HG03103 (cell line): ENCODE results near the gene RNF111.
"Not testable (repeated sequence)": the region's sequence is repeated elsewhere in the genome, so short reads cannot be mapped to it uniquely, and the experiment has no call there.

Experiments
- ATAC-seq: cut with Tn5 transposase; IDR thresholded peaks from one replicate; pipeline ENCODE4 v1.9.1; 2021; ENCODE audit warnings: low read depth; ENCODE audit not compliant: unreplicated experiment

Gene RNF111

DNA sequence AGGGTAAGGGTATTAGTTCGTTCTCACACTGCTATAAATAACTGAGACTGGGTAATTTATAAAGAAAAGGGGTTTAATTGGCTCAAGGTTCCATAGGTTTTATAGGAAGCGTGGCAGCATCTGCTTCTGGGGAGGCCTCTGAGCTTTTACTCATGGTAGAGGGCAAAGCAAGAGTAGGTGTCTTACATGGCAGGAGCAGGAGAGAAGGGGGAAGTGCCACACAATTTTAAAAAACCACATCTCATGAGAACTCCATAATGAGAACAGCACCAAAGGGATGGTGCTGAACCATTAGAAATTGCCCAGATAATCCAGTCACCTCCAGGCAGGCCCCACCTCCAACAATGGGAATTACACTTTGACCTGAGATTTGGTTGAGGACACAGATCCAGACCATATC lies 12.2 kb downstream of the RNF111 start:
- no peak for ATAC-seq

DNA sequence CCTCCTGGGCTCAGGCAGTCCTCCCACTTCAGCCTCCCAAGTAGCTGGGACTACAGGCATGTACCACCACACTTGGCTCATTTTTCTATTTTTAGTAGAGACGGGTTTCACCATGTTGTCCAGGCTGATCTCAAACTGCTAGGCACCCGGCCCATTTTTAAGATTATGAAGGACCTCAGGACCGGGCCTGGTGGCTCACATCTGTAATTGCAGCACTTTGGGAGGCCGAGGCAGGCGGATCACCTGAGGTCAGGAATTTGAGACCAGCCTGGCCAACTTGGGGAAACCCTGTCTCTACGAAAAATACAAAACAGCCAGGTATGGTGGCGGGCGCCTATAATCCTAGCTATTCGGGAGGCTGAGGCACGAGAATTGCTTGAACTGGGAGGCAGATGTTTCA lies 12.8 kb downstream of the RNF111 start:
- not testable (repeated sequence) for ATAC-seq

DNA sequence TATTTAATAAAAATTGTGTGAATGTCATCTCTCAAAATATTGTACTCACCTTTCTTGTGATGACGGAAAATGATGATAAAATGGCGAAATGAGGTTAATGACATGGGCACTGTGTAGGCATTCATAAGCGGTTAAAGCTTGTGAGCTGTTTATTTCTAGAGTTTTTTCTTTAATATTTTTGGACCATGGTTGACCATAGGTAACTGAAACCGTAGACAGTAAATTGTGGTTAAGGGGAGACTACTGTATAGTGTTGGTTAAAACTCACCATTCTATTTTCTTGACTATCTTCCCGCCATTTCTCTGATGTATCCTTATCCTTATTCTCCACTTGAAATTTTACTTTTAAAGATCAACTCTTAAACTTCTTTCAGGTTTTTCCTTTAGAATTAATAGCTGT lies 14.5 kb downstream of the RNF111 start:
- ATAC-seq: no peak

DNA sequence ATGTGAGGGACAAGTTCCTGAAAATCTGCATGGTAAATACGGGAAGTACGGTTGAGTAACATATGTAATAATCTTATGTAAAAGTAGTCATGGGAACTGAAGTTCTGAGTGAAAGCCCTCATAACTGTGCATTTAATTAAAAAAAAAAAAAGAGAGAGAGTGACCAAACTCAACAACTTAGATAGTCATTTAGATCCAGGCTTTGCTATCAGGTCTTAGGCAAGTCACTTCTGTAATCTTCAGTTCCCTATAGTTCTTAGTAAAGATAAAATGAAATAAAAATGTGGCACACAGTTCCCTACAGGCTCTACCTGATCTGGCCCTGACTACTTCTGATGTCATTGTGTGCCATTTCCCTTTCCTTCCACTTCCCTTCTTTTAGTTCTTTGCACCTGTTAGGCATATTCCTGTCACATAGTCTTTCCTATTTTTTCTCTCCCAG lies 15.0 kb downstream of the RNF111 start:
- ATAC-seq: no peak

DNA sequence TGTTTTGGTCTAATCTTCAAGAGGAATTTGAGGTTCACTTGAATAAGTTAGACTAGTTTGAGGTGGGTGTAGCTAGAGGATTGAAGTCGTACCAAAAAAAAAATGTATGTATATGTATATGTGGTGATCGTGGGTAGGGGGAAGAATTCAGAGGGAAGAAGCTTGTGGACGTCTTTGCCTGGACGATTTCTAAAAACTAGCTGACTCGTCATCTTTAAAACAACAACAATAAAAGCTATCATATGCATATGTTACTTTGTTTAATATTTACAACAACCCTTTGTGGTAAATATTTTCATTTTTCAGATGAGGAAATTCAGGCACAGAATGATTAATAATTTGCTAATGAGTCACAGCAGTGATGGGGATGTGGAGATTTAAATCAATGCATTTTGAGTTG lies 18.1 kb downstream of the RNF111 start:
- ATAC-seq: no peak

DNA sequence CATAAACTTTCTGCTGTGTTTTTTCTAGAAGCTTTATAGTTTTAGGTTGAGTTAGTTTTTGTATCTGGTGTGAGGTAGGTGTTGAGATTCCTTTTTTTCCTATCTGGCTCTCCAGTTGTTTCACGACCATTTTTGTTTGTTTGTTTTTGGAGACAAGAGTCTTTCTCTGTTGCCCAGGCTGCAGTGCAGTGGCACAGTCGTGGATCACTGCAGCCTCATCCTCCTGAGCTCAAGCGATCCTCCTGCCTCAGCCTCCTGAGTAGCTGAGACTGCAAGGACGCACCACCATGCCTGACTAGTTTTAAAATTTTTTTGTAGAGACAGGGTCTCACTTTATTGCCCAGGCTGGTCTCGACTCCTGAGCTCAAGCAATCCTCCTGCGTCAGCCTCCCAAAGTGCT lies 20.6 kb downstream of the RNF111 start:
- no peak for ATAC-seq

DNA sequence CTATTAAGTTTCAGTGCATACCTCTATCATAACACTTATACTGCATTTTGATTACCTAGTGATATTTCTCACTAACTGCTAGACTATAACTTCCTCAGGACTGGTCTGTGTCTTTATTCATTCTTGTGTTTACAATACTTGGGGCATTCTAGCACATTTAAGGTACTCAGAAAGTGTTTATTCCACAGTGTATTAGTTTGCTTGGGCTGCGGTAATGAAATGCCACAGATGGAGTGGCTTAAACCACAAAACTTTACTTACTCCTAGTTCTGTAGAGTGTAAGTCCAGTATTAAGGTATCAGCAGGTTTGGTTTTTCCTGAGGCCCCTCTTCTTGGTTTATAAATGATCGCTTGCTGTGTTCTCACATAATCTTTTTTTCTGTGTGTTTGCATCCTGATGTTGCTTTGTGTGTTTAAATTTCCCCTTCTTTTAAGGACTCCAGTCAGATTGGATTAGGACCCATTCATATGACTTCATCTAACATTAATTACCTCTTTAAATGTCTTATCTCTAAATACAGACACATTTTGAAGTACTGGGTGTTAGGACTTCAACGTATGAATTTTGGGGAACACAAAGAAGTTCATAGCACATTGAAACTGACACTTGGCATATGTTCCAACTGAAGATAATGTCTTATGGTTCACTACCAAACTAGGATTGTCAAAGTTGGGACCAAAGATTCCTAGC lies 23.9 kb downstream of the RNF111 start:
- ATAC-seq: no peak

DNA sequence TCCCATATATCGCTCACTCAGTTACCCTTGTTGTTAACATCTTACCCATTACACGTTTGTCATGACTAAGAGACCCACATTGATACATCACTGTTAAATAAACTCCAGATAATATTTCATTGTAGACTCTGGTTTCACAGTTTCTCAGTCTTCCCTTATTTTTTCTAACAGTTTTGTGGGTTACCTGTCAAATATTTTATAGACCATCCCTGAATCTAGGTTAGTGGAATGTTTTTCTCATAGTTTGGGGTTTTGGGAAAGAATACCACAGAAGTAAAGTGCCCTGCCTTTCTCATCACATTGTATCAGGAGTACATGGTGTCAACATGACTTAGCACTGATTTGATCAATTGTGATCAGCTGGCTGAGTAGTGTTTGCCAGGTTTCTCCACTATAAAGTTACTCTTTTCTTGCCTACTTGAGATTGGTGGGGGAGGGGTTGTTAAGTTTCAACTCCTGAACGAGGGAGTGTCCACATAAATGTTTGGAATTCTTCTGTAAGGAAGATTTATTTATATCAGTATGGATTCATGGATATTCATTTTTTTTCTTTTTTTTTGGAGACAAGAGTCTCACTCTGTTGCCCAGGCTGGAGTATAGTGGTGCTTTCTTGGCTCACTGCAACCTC lies 25.9 kb downstream of the RNF111 start:
- ATAC-seq: no peak

DNA sequence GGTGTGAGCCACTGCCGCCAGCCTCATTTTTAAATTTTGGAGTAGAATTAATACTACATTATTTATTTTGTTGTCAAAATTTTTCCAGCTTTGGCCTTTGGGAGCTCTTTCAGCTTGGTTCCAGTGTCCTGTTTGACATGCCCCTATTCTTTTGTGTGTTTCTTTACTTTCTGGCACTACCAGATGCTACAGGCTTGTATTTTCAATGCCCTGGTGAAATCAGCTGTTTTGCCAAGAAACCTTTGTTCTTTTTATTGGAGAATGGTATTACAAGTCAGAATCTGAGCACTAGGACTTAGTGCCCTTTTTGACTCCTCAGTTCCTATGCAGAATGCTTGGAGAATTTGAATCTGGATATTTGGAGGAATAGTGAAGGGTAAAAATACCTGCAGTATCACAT lies 26.6 kb downstream of the RNF111 start:
- no peak for ATAC-seq

DNA sequence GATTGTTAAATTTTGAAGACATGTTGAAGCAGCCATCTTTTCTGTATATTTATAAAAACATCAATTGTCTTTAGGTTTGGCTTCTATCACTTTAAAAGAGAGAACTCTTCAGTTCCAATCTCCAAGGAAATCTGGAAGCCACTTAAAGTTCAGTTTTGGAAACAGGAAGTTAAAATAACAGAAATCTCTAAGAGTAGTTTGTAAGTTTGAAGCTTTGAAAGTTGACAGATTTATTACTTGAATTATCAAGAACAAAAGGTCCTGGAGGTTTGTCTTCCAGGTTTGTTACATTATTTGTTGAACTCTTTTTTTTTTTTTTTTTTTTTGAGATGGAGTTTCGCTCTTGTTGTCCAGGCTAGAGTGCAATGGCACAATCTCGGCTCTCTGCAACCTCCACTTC lies 30.0 kb downstream of the RNF111 start:
- ATAC-seq: no peak

DNA sequence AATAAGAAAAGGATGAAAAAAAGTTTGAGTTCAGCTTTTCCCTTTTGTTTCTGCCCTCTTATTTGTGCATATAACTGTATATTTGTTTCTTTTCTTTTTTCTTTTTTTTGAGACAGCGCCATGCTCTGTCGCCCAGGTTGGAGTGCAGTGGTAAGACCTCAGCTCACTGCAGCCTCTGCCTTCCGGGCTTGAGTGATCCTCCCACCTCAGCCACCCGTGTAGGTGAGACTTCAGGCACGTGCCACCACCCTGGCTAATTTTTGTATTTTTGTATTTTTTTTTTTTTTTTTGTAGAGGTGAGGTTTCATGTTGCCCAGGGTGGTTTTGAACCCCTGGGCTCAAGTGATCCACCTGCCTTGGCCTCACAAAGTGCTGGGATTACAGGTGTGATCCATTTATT lies 31.4 kb downstream of the RNF111 start:
- ATAC-seq: no peak

DNA sequence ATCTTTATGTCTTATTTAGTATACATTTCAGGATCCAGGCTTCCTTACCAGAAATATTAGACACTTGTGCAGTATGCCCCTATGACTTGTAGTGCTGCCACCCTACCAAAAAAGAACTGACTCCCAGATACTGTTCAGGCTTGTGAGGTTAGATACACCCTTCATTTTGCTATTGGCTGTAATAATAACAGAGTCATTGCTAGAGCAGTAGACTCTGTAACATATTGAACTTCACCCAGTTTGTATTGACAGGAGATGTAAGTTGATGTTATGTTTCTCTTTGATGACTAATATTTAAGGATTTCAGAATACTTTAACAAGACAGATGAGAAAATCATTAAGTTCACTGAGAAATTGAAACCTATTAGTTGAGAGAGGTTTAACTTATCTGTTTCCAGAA lies 32.9 kb downstream of the RNF111 start:
- no peak for ATAC-seq

DNA sequence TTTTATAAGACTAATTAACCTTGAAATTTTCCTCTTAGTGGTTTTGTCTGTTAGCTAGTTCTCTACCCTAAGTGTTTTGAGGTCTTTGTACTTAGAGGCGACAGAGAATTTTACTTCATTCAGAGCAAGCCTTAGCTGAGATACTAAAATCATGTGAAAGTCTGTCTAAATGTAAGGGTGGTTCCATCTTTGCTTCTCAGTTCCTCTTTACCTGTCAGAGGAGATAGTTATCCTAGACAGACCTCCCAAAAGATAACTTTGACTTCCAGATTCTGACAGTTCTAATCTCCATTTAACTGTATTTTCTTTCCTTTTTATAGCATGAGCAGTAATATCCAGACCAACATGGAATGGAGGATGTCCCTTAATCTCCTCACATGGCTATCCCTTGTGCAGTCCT lies 34.7 kb downstream of the RNF111 start:
- ATAC-seq: no peak

DNA sequence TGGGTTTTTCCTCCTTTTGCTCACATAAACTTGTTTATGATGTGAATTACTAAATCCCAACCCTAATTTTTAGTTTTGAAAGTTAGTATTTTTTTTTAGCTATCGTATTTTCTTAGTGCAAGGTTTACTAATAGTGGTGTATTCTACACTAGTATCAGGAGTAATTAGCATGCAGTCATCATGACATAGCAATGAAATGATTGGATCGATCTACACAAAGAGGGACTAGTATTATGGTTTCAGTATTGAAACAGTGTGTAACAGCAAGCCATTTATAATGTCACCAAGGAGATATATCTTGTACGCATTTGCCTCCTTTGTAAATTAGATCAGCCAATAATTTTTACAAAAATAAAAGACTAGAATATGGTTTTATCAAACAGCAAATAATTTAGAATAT lies 38.7 kb downstream of the RNF111 start:
- ATAC-seq: no peak

DNA sequence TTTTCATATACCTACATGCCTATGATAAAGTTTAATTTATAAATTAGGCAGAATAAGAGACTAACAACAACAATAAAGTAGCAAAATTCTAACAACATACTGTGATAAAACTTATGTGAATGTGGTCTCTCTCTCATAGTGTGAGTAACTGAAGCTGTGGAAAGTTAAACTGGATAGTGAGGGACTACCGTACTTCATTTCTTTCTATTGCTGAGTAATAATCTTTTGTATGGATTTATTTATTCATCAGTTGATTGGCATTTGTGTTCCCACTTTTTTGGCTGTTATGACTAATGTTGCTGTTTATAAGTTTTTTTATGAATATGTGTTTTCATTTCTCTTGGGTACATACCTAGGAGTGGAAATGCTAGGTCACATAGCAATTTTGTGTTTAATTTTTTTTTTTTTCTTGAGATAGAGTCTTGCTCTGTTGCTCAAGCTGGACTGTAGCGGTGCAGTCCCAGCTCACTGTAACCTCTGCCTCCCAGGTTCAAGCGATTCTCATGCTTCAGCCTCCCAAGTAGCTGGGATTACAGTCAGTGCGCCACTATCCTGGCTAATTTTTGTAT lies 41.0 kb downstream of the RNF111 start:
- no peak for ATAC-seq

DNA sequence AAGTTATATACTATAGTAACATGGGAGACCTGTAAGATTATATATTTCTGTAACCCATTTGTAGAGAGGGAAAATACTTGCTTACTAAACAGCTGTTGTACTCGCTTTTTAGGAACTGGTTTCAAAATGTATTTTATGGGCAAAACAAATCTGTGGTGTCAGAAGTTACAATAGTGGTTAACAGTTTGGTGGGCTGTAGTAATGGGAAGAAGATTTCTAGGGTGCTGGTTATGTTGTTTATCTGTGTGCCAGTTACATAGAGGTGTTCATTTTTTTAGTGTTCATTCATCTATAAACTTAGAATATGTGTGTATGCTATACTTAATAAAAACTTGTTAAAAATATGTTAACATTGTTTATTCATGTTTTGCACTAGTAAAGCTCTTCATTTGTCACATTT lies 42.1 kb downstream of the RNF111 start:
- ATAC-seq: no peak

DNA sequence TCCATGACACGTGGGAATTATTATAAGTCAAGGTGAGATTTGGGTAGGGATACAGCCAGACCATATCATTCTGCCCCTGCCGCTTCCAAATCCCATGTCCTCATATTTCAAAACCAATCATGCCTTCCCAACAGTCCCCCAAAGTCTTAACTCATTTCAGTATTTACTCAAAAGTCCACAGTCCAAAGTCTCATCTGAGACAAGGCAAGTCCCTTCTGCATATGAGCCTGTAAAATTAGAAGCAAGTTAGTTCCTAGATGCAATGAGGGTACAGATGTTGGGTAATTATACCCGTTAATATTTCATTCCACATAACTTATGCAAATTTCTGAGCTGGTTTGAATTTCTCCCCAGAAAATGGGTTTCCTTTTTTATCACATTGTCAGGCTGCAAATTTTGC lies 47.7 kb downstream of the RNF111 start:
- ATAC-seq: no peak

DNA sequence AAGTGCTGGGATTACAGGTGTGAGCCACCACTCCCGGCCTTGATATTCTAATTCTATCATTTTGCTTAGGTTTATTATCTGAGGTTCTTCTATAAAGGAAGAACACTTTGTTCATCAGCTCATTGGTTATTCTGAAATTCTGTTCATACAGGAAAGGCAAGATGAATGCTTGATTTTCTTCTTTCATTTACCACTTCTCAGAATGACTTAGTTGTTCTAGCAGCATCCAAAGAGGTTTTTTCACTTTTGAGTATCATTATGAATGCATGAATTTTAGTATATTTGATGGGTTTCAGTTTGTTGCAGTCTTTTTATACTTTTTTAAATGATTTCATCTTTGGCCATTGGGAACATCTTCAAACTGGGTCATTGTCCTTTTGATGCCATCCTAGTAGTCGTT lies 51.8 kb downstream of the RNF111 start:
- no peak for ATAC-seq

DNA sequence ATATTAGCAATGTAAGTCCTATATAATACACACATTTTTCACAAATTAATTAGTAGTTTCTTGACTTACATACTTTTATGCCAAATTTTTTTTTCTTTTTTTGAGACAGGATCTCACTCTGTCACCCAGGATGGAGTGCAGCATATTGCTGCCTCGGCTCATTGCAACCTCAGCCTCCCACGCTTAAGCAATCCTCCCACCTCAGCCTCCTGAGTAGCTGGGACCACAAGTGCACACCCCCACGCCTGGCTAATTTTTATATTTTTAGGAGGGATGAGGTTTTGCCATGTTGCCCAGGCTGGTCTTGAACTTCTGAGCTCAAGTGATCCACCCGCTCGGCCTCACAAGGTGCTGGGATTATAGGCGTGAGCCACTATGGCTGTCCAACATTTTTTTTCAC lies 54.6 kb downstream of the RNF111 start:
- ATAC-seq: no peak

DNA sequence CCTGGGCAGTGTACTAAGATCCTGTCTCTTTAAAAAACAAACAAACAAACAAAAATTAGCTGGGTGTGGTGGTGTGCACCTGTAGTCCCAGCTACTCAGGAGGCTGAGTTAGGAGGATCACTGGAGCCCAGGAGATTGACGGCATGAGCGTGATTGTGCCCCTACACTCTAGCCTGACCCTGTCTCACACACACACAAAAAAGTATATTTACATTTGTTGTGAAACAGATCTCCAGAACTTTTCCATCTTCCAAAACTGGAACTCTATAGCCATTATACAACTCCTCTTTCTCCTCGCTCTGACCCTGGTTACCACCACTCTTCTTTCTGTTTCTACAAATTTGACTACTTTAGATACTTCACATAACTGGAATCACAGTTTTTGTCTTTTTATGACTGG lies 61.4 kb downstream of the RNF111 start:
- ATAC-seq: no peak

DNA sequence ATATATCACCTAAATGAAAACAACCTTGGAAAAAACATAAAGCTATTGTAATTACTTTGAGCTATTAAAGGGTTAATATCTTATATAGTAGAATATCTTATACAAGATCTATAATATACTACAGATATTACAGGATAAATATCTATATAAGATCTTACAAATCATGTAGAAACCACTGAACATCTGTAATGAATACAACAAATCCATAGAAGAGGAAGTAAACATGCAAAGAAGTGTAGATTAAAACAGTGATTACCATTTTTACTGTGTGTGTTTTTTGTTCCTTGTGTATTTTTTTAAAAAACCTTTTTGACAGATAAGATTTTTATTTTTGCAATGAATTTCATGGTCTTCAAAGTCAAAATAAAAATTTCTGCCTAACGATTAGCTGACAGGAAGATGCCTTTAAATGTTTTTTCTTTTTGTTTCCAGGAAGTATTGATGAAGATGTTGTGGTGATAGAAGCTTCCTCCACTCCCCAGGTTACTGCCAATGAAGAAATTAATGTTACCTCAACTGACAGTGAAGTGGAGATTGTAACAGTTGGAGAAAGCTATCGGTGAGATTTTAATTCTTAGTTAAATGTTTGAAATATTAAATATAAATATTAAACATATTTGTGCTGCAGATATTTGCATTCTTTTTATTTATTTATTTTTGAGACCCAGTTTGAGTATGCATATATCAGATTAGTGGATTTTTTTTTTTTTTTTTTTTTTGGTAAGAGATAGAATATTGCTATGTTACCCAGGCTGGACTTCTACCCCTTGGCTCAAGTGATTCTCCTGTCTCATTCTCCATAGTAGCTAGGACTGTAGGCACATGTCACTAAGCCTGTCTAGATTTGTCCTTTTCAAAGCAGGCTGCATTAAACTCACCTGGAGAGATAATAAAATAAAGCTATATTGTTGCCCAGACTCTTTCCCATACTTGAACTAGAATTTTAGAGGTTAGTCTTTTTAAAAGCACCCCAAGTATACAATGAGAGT lies 64.7 kb downstream of the RNF111 start:
- ATAC-seq: no peak
